ENCODE data around the gene LRRC8E. TPM values are rescaled to one million over a fixed set of nuclear protein-coding genes. Genes with fewer than 3 reads are reported as not detected.
"Not testable (repeated sequence)": the region's sequence is repeated elsewhere in the genome, so short reads cannot be mapped to it uniquely, and the experiment has no call there.

LRRC8E gene
- total RNA-seq, 6 experiments from 2014 or later: 4.9 to 7.3 (median 6.1) TPM

- H3K4me3 Mint-ChIP-seq: peak overlapping the region; percentile 82
- H3K36me3 Mint-ChIP-seq (ENCODE audit: low read depth): no peaks in the 10 kb centered on the region
- peak overlapping the region; percentile 78 for H3K27ac Mint-ChIP-seq
- peaks cover 5% of the 10 kb centered on the region; the same call in 1 of the 2 replicates for H3K4me1 Mint-ChIP-seq (ENCODE audit: low read depth)
- H3K27me3 Mint-ChIP-seq (ENCODE audit: insufficient read depth): peaks cover 3% of the 10 kb centered on the region
- TF ChIP-seq, protein P1, sequence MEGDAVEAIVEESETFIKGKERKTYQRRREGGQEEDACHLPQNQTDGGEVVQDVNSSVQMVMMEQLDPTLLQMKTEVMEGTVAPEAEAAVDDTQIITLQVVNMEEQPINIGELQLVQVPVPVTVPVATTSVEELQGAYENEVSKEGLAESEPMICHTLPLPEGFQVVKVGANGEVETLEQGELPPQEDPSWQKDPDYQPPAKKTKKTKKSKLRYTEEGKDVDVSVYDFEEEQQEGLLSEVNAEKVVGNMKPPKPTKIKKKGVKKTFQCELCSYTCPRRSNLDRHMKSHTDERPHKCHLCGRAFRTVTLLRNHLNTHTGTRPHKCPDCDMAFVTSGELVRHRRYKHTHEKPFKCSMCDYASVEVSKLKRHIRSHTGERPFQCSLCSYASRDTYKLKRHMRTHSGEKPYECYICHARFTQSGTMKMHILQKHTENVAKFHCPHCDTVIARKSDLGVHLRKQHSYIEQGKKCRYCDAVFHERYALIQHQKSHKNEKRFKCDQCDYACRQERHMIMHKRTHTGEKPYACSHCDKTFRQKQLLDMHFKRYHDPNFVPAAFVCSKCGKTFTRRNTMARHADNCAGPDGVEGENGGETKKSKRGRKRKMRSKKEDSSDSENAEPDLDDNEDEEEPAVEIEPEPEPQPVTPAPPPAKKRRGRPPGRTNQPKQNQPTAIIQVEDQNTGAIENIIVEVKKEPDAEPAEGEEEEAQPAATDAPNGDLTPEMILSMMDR (IDR thresholded peaks at IDR 0.05): no peak
- DNase-seq: no peak
- H3K9me3 Mint-ChIP-seq: no peaks in the 10 kb centered on the region
Observed at GRCh38 chr19:7888826-7889217, 512 bp downstream of the LRRC8E start.

- not testable (repeated sequence) for H3K36me3 Mint-ChIP-seq (ENCODE audit: low read depth); DNase-seq; H3K27ac Mint-ChIP-seq; H3K4me3 Mint-ChIP-seq; H3K27me3 Mint-ChIP-seq (ENCODE audit: insufficient read depth); H3K4me1 Mint-ChIP-seq (ENCODE audit: low read depth); H3K9me3 Mint-ChIP-seq
Observed at GRCh38 chr19:7893362-7894101, 5.2 kb downstream of the LRRC8E start.

GRCh38 chr19:7894612-7895309 is 6.5 kb downstream of the LRRC8E start:
- H3K4me3 Mint-ChIP-seq: no peak overlapping the region
- H3K27ac Mint-ChIP-seq: no peak overlapping the region
- H3K27me3 Mint-ChIP-seq (ENCODE audit: insufficient read depth): no peaks in the 10 kb centered on the region; the same call in 1 of the 2 replicates
- DNase-seq: no peak
- H3K9me3 Mint-ChIP-seq: no peaks in the 10 kb centered on the region
- TF ChIP-seq, protein P1 (IDR thresholded peaks at IDR 0.05): no peak
- no peaks in the 10 kb centered on the region for H3K4me1 Mint-ChIP-seq (ENCODE audit: low read depth)
- no peaks in the 10 kb centered on the region; the same call in 1 of the 2 replicates for H3K36me3 Mint-ChIP-seq (ENCODE audit: low read depth)

GRCh38 chr19:7895565-7895964 is 7.3 kb downstream of the LRRC8E start:
- H3K4me1 Mint-ChIP-seq (ENCODE audit: low read depth): no peaks in the 10 kb centered on the region
- H3K27ac Mint-ChIP-seq: no peak overlapping the region
- H3K4me3 Mint-ChIP-seq: no peak overlapping the region
- no peaks in the 10 kb centered on the region for H3K9me3 Mint-ChIP-seq
- no peaks in the 10 kb centered on the region; the same call in 1 of the 2 replicates for H3K36me3 Mint-ChIP-seq (ENCODE audit: low read depth)
- no peak for DNase-seq
- no peaks in the 10 kb centered on the region; the same call in 1 of the 2 replicates for H3K27me3 Mint-ChIP-seq (ENCODE audit: insufficient read depth)
- TF ChIP-seq, protein P1 (IDR thresholded peaks at IDR 0.05): no peak

GRCh38 chr19:7897292-7897691 is 9.0 kb downstream of the LRRC8E start:
- TF ChIP-seq, protein P1 (IDR thresholded peaks at IDR 0.05): no peak
- H3K4me1 Mint-ChIP-seq (ENCODE audit: low read depth): peaks cover under 1% of the 10 kb centered on the region; the same call in 1 of the 2 replicates
- no peaks in the 10 kb centered on the region; the same call in 1 of the 2 replicates for H3K36me3 Mint-ChIP-seq (ENCODE audit: low read depth)
- H3K27ac Mint-ChIP-seq: no peak overlapping the region
- no peaks in the 10 kb centered on the region for H3K9me3 Mint-ChIP-seq
- H3K4me3 Mint-ChIP-seq: no peak overlapping the region
- no peak for DNase-seq
- no peaks in the 10 kb centered on the region; the same call in 1 of the 2 replicates for H3K27me3 Mint-ChIP-seq (ENCODE audit: insufficient read depth)

DNA sequence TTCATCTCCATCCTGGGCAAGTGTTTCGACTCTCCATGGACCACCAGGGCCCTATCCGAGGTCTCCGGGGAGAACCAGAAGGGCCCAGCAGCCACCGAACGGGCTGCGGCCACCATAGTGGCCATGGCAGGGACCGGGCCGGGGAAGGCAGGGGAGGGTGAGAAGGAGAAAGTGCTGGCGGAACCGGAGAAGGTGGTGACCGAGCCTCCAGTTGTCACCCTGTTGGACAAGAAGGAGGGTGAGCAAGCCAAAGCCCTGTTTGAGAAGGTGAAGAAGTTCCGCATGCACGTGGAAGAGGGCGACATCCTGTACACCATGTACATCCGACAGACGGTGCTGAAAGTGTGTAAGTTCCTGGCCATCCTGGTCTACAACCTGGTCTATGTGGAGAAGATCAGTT is 10.7 kb downstream of the LRRC8E start:
- Mint-ChIP-seq H3K9me3 (no peaks in the 10 kb centered on the region), H3K4me3 (no peak overlapping the region), H3K27ac (no peak overlapping the region), H3K27me3 (ENCODE audit: insufficient read depth) (peaks cover 5% of the 10 kb centered on the region), H3K4me1 (ENCODE audit: low read depth) (peaks cover 6% of the 10 kb centered on the region), H3K36me3 (ENCODE audit: low read depth) (no peaks in the 10 kb centered on the region; the same call in 1 of the 2 replicates)
- DNase-seq: no peak
- TF ChIP-seq, protein P1 (IDR thresholded peaks at IDR 0.05): 0 out of 2 replicates have a peak, but pooled peaks have one; percentile 11

Measured in HFFc6 (cell line).